Activated naive CD4-positive, alpha-beta T cell treated with Interleukin-2 at 50 U/mL for 16 hours (primary cell): ENCODE measurements around the gene BAIAP2L1.
A peak's percentile ranks its signal among the peaks of the same experiment; 100 is the strongest.

Source experiments
- DNase-seq: peaks from one replicate; pipeline ENCODE4 v3.0.0-alpha.2; 2020

BAIAP2L1 gene

DNA sequence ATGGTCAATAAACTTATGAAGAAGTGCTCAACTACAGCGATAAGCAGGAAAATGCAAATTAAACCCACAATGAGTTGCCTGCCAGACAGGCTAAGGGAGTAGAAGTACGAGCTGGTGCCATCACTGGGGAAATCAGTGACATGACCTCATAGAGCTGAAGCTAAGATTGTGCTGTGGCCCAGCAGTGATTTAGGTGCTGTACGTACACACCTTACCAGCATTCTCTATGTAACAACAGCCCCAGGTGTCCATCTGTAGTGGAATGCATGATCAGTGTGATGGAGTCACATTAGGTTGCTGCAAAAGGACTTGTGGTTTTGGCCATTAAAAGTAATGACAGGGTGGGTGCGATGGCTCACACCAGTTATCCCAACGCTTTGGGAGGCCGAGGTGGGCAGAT, 143.2 kb downstream of the BAIAP2L1 start:
- no peak for DNase-seq

DNA sequence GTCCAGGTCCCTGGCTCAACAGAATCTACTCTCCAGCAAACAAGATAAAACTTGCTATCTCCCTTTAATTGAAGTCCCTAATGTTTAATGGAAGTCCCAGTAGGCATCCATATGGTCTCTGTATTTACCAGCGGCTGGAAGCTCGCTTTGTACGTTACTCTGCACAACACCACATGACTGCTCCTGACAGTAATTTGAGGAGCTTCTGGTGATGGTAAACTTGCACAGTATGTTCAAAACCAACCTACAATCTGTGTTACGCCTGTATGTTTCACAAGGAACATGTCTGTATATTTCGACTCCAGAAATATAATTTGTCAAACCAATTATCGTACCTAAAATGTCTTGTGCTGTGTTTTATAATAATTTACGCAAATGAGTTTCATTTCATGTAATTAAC, 144.5 kb downstream of the BAIAP2L1 start:
- no peak for DNase-seq

DNA sequence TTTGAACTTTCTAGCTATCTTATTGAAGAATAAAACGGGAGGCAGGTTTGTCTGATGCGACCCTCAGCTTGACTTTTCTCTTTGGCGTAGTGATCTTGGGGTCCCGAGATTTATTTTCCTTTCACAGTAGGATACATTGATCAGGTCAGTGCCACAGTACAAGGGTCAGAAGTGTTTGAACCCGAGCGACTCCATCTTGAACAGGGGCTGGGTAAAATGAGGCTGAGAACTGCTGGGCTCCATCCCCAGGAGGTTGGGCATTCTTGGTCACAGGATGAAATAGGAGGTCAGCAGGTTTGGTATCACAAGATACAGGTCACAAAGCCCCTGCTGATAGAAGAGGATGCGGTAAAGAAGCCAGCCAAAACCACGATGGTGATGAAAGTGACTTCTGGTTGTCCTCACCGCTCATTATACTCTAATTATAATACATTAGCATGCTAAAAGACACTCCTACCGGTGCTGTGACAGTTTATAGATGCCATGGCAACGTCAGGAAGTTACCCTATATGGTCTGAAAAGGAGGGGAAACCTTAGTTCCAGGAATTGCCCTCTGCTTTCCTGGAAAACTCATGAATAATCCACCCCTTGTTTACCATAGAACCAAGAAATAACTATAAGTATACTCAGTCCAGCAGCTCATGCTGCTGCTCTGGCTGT, 145.8 kb downstream of the BAIAP2L1 start:
- DNase-seq, result no peak

- no peak for DNase-seq
Observed at GRCh38 chr7:98254516-98254915, 146.4 kb downstream of the BAIAP2L1 start.

- no peak for DNase-seq
Observed at GRCh38 chr7:98252425-98253054, 148.3 kb downstream of the BAIAP2L1 start.

DNA sequence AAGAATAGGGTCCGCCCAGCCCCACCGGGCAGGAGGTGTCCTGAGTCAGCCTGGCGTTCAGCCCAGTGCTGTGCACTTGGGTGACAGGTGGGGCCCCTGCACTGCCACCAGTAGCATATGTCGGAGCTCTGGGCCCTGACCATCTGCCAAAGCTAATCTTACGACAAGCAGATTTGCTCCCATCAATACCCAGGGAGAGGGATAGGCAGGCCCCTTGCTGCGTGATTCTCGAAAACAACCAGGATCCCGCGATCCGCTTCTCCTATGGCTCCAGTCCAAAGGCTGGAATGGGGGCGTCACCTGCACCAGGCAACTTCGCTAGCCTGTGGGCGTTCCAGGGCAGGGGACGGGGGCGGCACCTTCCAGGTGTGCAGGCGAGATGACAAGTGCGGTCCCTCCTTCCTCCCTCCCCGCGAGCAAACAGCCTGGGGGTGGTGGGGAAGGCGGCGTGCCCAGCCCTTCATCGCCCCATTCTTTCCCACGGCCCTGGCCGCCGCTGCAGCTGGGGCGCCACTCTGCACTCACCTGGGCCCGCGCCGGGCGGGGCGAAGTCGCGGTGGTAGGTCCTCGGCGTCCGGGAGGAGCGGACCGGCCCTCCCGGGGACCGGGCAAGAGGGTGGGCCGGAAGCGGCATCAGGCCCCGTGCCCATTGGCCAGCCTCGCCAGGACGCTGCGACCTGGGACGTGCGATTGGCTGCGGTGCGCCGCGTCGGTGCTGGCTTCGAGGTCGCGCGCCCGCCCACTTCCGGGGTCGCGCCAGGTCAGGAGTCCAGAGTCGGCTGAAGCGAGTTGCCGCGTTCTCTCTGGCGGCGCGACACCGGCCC, 149.1 kb downstream of the BAIAP2L1 start, which contains the start of gene TECPR1:
TSS of gene TECPR1 (minus strand) at position 632 of the 824 bp plus-strand sequence. CDS start 6,086 bp downstream, outside the sequence.
- DNase-seq, result peak; percentile 91

- DNase-seq, result no peak
Observed at GRCh38 chr7:98251231-98251600, 149.7 kb downstream of the BAIAP2L1 start.

DNA sequence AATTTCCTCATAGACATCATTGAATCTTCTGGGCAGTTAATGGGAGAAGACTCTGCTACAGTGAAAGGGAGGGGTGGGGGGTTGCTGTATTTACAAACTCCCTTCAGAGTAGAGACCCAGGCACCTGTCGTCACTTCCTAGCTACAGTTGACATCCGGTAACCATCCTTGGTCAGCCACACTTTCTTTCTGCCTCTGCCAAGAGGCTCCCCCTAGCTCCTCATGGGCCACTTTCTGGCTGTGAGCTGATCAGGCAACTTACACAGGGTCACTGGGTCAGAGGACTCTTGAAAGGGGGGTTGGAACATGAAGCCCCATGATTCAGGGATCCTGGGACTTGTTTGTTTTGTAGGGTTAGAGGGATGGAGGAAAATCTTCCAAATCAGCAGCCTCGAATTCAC, 150.1 kb downstream of the BAIAP2L1 start:
- DNase-seq, result peak; percentile 39

GRCh38 chr7:98249106-98249505, 151.8 kb downstream of the BAIAP2L1 start:
- no peak for DNase-seq

- no peak for DNase-seq
Observed at GRCh38 chr7:98248156-98248555, 152.7 kb downstream of the BAIAP2L1 start.

GRCh38 chr7:98244871-98245270, 156.0 kb downstream of the BAIAP2L1 start:
- DNase-seq, result no peak

GRCh38 chr7:98242934-98243333, 158.0 kb downstream of the BAIAP2L1 start:
- DNase-seq, result no peak

DNA sequence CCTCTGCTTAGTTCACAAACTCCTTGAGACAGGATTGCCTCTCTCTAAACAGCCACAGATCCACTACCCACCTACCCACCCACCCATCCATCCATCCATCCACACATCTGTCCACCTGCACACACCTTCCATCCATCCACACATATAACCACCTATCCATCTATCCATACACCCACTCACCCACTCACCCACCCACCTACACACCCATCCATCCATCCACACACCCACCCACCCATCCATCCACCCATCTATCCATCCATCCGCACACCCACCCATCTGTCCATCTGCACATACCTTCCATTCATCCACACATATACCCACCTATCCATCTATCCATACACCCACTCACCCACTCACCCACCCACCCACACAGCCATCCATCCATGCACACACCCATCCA, 158.5 kb downstream of the BAIAP2L1 start:
- no peak for DNase-seq

DNA sequence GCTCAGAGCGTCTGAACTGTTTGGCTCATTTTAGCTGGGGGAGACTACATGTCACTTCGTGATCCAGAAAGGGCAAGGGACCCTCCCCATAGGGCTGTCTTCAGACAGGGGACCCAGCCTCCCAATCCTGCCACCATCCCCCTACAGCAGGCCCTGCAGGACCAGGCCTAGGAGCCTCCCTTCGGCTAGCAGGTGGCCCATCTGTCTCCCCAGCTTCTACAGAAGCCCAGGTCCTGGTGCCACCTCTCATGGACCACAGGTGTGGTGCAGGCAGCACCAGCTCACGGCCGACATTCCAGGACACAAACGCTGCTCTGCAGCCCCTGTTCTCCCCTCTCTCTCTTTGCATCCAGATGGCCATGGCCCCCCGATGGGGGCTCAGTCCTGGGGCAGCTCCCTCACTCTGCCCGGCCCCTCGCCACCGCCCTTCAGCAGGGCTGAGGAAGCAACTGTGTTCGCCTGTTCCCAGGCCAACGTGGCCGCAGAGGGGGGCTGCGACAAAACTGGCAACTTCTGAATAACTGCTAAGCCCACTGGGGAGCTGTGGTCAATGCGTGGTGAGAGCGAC, 159.1 kb downstream of the BAIAP2L1 start:
- no peak for DNase-seq
